CD4-positive, alpha-beta memory T cell (primary cell): ENCODE data around the gene SPPL3. TPM values are rescaled to one million over a fixed set of nuclear protein-coding genes. Genes with fewer than 3 reads are reported as not detected.

Source experiments
- CTCF ChIA-PET: fragments of 350-600 bp; sonication (Branson Sonifier 250); formaldehyde crosslinking; loops from one replicate; lab custom pipeline; 2021; ENCODE audit warnings: inconsistent platforms; ENCODE audit not compliant: partially characterized antibody; lab: Charles Lee
- POLR2A ChIA-PET: fragments of 350-600 bp; sonication (Branson Sonifier 250); formaldehyde crosslinking; loops from one replicate; lab custom pipeline; 2021; ENCODE audit not compliant: partially characterized antibody; lab: Charles Lee
- DNase-seq, 5 donors: peaks; one replicate each; pipeline versions ENCODE4 v3.0.0 to v3.0.0-alpha.2; 2020 to 2022; ENCODE audit warnings: mixed read lengths in 1 of 5
- H3K27ac ChIP-seq: one replicate; pipeline ENCODE4 v1.7.0; 2013; ENCODE audit warnings: low read depth, low read length
- H3K27me3 ChIP-seq: 2 replicates; pipeline ENCODE4 v1.7.0; 2013; ENCODE audit warnings: mild to moderate bottlenecking, low read length, moderate library complexity; ENCODE audit not compliant: insufficient read depth
- H3K36me3 ChIP-seq: 2 replicates; pipeline ENCODE4 v1.7.0; 2013; ENCODE audit warnings: mild to moderate bottlenecking, low read length, moderate library complexity; ENCODE audit not compliant: insufficient read depth
- H3K4me1 ChIP-seq: 2 replicates; pipeline ENCODE4 v1.7.0; 2013; ENCODE audit warnings: mild to moderate bottlenecking, low read length, moderate library complexity; ENCODE audit not compliant: insufficient read depth
- H3K4me3 ChIP-seq, 2 donors: one replicate each; pipeline ENCODE4 v1.7.0; 2013; ENCODE audit warnings: low read length in 2 of 2, mild to moderate bottlenecking in 1 of 2
- H3K9me3 ChIP-seq, 2 donors: one replicate each; pipeline ENCODE4 v1.7.0; 2013; ENCODE audit warnings: low read length in 2 of 2, control low read depth in 1 of 2; ENCODE audit not compliant: control insufficient read depth in 1 of 2
- H3K27ac Mint-ChIP-seq, 7 donors: one replicate each; pipeline ENCODE4 v1.8.0; 2020 to 2021; ENCODE audit warnings: mixed read lengths in 7 of 7, mild to moderate bottlenecking in 6 of 7, inconsistent platforms in 3 of 7, moderate library complexity in 3 of 7
- H3K27me3 Mint-ChIP-seq, 2 donors: one replicate each; pipeline ENCODE4 v1.8.0; 2020 to 2021; ENCODE audit warnings: mixed read lengths in 2 of 2
- H3K36me3 Mint-ChIP-seq, 2 donors: one replicate each; pipeline ENCODE4 v1.8.0; 2020 to 2021; ENCODE audit warnings: mixed read lengths in 2 of 2, inconsistent platforms in 1 of 2, mild to moderate bottlenecking in 1 of 2
- H3K4me1 Mint-ChIP-seq, 4 donors: one replicate each; pipeline ENCODE4 v1.8.0; 2020 to 2021; ENCODE audit warnings: mixed read lengths in 4 of 4, mild to moderate bottlenecking in 1 of 4
- H3K4me3 Mint-ChIP-seq, 8 donors: one replicate each; pipeline ENCODE4 v1.8.0; 2020 to 2021; ENCODE audit warnings: mixed read lengths in 8 of 8, mild to moderate bottlenecking in 7 of 8, moderate library complexity in 6 of 8, inconsistent platforms in 3 of 8
- H3K9me3 Mint-ChIP-seq, 8 donors: one replicate each; pipeline ENCODE4 v1.8.0; 2020 to 2021; ENCODE audit warnings: mixed read lengths in 8 of 8, mild to moderate bottlenecking in 5 of 8, inconsistent platforms in 3 of 8, moderate library complexity in 1 of 8
- intact Hi-C: fragments of 100-400 bp; cut with micrococcal nuclease; formaldehyde crosslinking; loops from one replicate; pipeline ENCODE4 v1.15.1; 2023
- polyA plus RNA-seq, 2 donors: library from polyadenylated mRNA; unstranded; fragments of 300-500 nt; fragmentation: Illumina TruSeq; gene quantifications; one replicate each; pipeline ENCODE4 v1.2.3, GENCODE V29; 2021
- total RNA-seq, 2 experiments: library from RNA; stranded (reverse); gene quantifications; one replicate each; pipeline ENCODE4 v1.2.3, GENCODE V29; 2021

SPPL3 gene
- total and polyA plus RNA-seq, 4 experiments from 2014 or later, result 7.4 to 49.4 (median 44.8) TPM

GRCh38 chr12:120767071-120768024 is 136.8 kb downstream of the SPPL3 start:
- no peak overlapping the region for H3K4me3 ChIP-seq
- no peaks in the 10 kb centered on the region for H3K4me1 ChIP-seq
- ChIA-PET CTCF (no interaction called here), POLR2A (interaction anchor here (0.6 kb wide), 1 partner anchor 53 kb away, joined by 3 read pairs; no protein-coding TSS in a partner anchor)
- Mint-ChIP-seq H3K9me3 (peaks cover 0 to 2% (median 0%) of the 10 kb centered on the region in 8 donors), H3K4me1 (peaks cover 0 to 4% (median 2%) of the 10 kb centered on the region in 4 donors), H3K27me3 (no peaks in the 10 kb centered on the region), H3K4me3 (no peak overlapping the region), H3K36me3 (peaks cover 54 to 77% of the 10 kb centered on the region in 2 donors), H3K27ac (no peak overlapping the region)
- H3K27me3 ChIP-seq, result no peaks in the 10 kb centered on the region
- no peak overlapping the region for H3K27ac ChIP-seq
- intact Hi-C loops, result no loop called here
- H3K36me3 ChIP-seq, result peaks cover 48% of the 10 kb centered on the region
- H3K9me3 ChIP-seq, result no peaks in the 10 kb centered on the region
- no peak for DNase-seq

- POLR2A ChIA-PET, result interaction anchor here (0.6 kb wide), 1 partner anchor 54 kb away, joined by 3 read pairs; no protein-coding TSS in a partner anchor
- peaks cover 0 to 6% (median under 1%) of the 10 kb centered on the region in 4 donors for H3K4me1 Mint-ChIP-seq
- peaks cover 49% of the 10 kb centered on the region for H3K36me3 ChIP-seq
- H3K36me3 Mint-ChIP-seq, result peaks cover 57 to 78% of the 10 kb centered on the region in 2 donors
- no peak overlapping the region for H3K27ac ChIP-seq
- H3K4me3 ChIP-seq, result no peak overlapping the region
- DNase-seq, result no peak
- H3K9me3 ChIP-seq, result no peaks in the 10 kb centered on the region
- no peak overlapping the region for H3K4me3 Mint-ChIP-seq
- intact Hi-C loops, result no loop called here
- no peaks in the 10 kb centered on the region for H3K27me3 Mint-ChIP-seq
- H3K9me3 Mint-ChIP-seq, result no peaks in the 10 kb centered on the region
- peaks cover 2% of the 10 kb centered on the region for H3K4me1 ChIP-seq
- H3K27me3 ChIP-seq, result no peaks in the 10 kb centered on the region
- CTCF ChIA-PET, result no interaction called here
- no peak overlapping the region for H3K27ac Mint-ChIP-seq
Measured at GRCh38 chr12:120766566-120766965, 137.6 kb downstream of the SPPL3 start.

GRCh38 chr12:120764816-120765215 is 139.3 kb downstream of the SPPL3 start:
- ChIA-PET POLR2A (no interaction called here), CTCF (interaction anchor here (1.8 kb wide), 1 partner anchor 116 kb away, joined by 5 read pairs; no protein-coding TSS in a partner anchor)
- H3K27ac ChIP-seq, result no peak overlapping the region
- H3K27me3 Mint-ChIP-seq, result no peaks in the 10 kb centered on the region
- intact Hi-C loops, result no loop called here
- peaks cover 58% of the 10 kb centered on the region for H3K36me3 ChIP-seq
- no peak for DNase-seq
- H3K36me3 Mint-ChIP-seq, result peaks cover 60 to 81% of the 10 kb centered on the region in 2 donors
- H3K27ac Mint-ChIP-seq, result no peak overlapping the region
- no peaks in the 10 kb centered on the region for H3K9me3 ChIP-seq
- peaks cover 17% of the 10 kb centered on the region for H3K4me1 ChIP-seq
- no peaks in the 10 kb centered on the region for H3K9me3 Mint-ChIP-seq
- H3K27me3 ChIP-seq, result no peaks in the 10 kb centered on the region
- H3K4me3 Mint-ChIP-seq, result no peak overlapping the region
- H3K4me1 Mint-ChIP-seq, result peaks cover 7 to 15% (median 9%) of the 10 kb centered on the region in 4 donors
- no peak overlapping the region for H3K4me3 ChIP-seq

DNA sequence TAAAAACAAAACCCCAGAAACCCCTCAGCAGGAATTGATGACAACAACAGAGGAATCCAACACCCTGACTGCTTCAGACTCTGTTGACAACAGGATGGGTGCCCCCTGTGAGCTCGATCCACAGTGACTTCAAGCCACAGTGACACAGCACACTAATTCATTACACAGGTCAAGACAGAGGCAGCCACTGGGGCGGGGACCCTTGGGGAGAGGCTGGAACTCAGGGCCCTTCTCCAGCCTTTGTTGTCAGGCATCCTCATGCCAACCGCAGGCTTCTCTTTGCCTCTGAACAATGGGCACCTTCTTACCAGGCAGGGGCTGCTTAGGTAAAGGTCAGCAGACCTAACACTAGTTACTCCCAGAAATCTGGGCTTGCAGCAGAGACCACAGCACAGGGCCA is 140.9 kb downstream of the SPPL3 start:
- ChIA-PET CTCF (no interaction called here), POLR2A (no interaction called here)
- Mint-ChIP-seq H3K27ac (peak overlapping the region in 2 of 7 donors; percentile 42 to 43), H3K4me3 (no peak overlapping the region), H3K9me3 (no peaks in the 10 kb centered on the region), H3K27me3 (no peaks in the 10 kb centered on the region), H3K4me1 (peaks cover 7 to 15% (median 11%) of the 10 kb centered on the region in 4 donors), H3K36me3 (peaks cover 55 to 74% of the 10 kb centered on the region in 2 donors)
- intact Hi-C loops, result no loop called here
- no peak for DNase-seq
- Histone ChIP-seq H3K27me3 (no peaks in the 10 kb centered on the region), H3K36me3 (peaks cover 48% of the 10 kb centered on the region), H3K4me1 (peaks cover 20% of the 10 kb centered on the region), H3K27ac (no peak overlapping the region), H3K4me3 (no peak overlapping the region), H3K9me3 (no peaks in the 10 kb centered on the region)

DNA sequence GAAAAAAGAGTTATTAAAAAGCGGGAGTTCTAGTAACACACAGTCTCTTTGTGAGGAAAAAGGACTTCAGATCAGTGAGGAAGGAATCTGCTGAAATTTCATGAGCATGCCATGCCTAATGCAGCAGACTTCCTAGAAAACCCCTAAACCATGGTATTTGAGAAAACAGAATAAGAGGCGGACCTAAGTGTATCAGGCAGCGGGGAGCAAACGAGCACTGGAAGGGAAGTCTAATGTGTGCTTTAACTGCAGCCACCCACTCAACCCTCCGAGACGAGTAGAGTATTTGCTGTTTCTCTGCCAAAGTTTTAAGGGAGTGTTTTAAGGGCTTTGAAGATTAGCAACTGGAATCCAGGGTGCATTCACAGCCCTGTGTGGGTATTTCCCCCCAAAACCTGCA is 142.1 kb downstream of the SPPL3 start:
- Histone ChIP-seq H3K27ac (no peak overlapping the region), H3K36me3 (peaks cover 37% of the 10 kb centered on the region), H3K4me3 (no peak overlapping the region), H3K4me1 (peaks cover 20% of the 10 kb centered on the region), H3K9me3 (no peaks in the 10 kb centered on the region), H3K27me3 (no peaks in the 10 kb centered on the region)
- Mint-ChIP-seq H3K9me3 (no peaks in the 10 kb centered on the region), H3K4me1 (peaks cover 7 to 15% (median 11%) of the 10 kb centered on the region in 4 donors), H3K36me3 (peaks cover 44 to 65% of the 10 kb centered on the region in 2 donors), H3K27me3 (no peaks in the 10 kb centered on the region), H3K4me3 (no peak overlapping the region), H3K27ac (peak overlapping the region in 4 of 7 donors; percentile 29 to 67 (median 48))
- POLR2A ChIA-PET, result no interaction called here
- CTCF ChIA-PET, result no interaction called here
- DNase-seq, result no peak
- intact Hi-C loops, result no loop called here

GRCh38 chr12:120761519-120761934 is 142.6 kb downstream of the SPPL3 start:
- Histone ChIP-seq H3K27ac (no peak overlapping the region), H3K9me3 (no peaks in the 10 kb centered on the region), H3K4me1 (peaks cover 20% of the 10 kb centered on the region), H3K36me3 (peaks cover 31% of the 10 kb centered on the region), H3K4me3 (no peak overlapping the region), H3K27me3 (no peaks in the 10 kb centered on the region)
- Mint-ChIP-seq H3K27ac (peak overlapping the region; percentile 8 to 95 (median 46)), H3K4me1 (peaks cover 7 to 15% (median 11%) of the 10 kb centered on the region in 4 donors), H3K9me3 (no peaks in the 10 kb centered on the region), H3K4me3 (no peak overlapping the region), H3K27me3 (no peaks in the 10 kb centered on the region), H3K36me3 (peaks cover 40 to 59% of the 10 kb centered on the region in 2 donors)
- DNase-seq, result no peak
- intact Hi-C loops, result no loop called here
- CTCF ChIA-PET, result no interaction called here
- POLR2A ChIA-PET, result no interaction called here
